Lower leg skin (tissue), 3 donors: ENCODE results near the gene CFC1.
"Not testable (repeated sequence)": the region's sequence is repeated elsewhere in the genome, so short reads cannot be mapped to it uniquely, and the experiment has no call there.

Experiments
- POLR2A ChIP-seq, 2 donors: fragments of 450-650 bp; IDR thresholded peaks; one replicate each; pipeline ENCODE4 v1.6.1; 2016 to 2017; ENCODE audit warnings: antibody characterized with exemption in 2 of 2, mild to moderate bottlenecking in 1 of 2, moderate library complexity in 1 of 2
- TF ChIP-seq, protein P1 (sequence below), 3 donors: fragments of 450-650 bp; IDR thresholded peaks; one replicate each; pipeline ENCODE4 v1.5.1; 2016; ENCODE audit warnings: antibody characterized with exemption in 3 of 3, mild to moderate bottlenecking in 3 of 3, moderate library complexity in 2 of 3

DNA sequence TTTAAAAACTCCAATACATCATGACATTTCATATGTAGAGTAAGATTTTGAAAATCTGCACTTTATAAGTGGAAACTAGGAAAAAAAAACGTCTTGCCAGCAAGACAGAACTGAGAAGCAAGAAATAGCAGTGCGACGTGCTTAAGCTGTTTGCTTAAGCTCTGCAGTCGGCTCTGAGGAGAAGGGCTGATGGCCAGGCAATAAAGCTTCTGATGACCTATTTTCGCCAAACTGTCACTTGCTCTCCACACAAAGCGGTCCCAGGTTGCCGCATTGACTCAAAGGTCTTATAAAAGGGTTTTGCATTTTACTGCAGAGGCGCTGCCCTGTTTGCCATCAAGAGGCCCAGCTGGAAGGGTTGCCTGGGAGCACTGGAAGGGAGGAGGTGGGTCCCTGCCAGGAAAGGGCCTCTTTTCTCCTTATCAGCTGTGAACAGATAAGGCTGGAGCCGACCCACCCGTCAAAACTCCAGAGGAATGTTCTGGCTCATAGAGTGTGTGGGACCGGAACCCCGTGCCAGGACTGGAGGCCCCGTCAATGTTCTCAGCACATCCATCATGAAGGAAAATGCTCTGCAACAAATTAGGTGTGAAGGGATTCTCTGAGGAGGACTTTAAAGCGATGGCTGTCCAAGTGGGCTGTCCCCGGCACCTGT, 2.4 kb upstream of the CFC1 start:
- TF ChIP-seq, protein P1, sequence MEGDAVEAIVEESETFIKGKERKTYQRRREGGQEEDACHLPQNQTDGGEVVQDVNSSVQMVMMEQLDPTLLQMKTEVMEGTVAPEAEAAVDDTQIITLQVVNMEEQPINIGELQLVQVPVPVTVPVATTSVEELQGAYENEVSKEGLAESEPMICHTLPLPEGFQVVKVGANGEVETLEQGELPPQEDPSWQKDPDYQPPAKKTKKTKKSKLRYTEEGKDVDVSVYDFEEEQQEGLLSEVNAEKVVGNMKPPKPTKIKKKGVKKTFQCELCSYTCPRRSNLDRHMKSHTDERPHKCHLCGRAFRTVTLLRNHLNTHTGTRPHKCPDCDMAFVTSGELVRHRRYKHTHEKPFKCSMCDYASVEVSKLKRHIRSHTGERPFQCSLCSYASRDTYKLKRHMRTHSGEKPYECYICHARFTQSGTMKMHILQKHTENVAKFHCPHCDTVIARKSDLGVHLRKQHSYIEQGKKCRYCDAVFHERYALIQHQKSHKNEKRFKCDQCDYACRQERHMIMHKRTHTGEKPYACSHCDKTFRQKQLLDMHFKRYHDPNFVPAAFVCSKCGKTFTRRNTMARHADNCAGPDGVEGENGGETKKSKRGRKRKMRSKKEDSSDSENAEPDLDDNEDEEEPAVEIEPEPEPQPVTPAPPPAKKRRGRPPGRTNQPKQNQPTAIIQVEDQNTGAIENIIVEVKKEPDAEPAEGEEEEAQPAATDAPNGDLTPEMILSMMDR (IDR thresholded peaks at IDR 0.05), result not testable (repeated sequence)
- TF ChIP-seq POLR2A (IDR thresholded peaks at IDR 0.05), result not testable (repeated sequence)
